K562 (cell line): ENCODE measurements around the gene DOK7. TPM values are rescaled to one million over a fixed set of nuclear protein-coding genes. Genes with fewer than 3 reads are reported as not detected.

Source experiments
- ATAC-seq: fragments of 200-7000 bp; cut with Tn5 transposase; 3 replicates; pipeline ENCODE4 v1.9.1; 2020; ENCODE audit warnings: moderate library complexity
- BruUV-seq: library from RNA; stranded (reverse); fragments of 400-500 nt; replicated peaks from 2 replicates; lab custom pipeline; 2021; lab: Mats Ljungman, UMichigan
- CTCF ChIA-PET: fragments of 300-600 bp; formaldehyde crosslinking; extraction: SDS; loops from one replicate; lab custom pipeline; 2021; ENCODE audit warnings: low intra/inter-chr PET ratio; lab: Yijun Ruan, JAX
- POLR2A ChIA-PET: fragments of 300-600, 350-650 bp; sonication (Branson Sonifier 250); formaldehyde crosslinking; extraction: SDS; loops from one replicate; lab custom pipeline; 2021; ENCODE audit warnings: antibody characterized with exemption, inconsistent platforms; lab: Yijun Ruan, JAX
- DNase-seq, 4 experiments: peaks; one replicate each; pipeline versions ENCODE4 v3.0.0 to v3.0.0-alpha.2; 2011 to 2018; ENCODE audit warnings: low spot score in 3 of 4, mixed read lengths in 3 of 4; ENCODE audit errors: extremely low read depth in 1 of 4
- FAIRE-seq: peaks from 2 replicates; lab custom pipeline; 2011; peaks lifted over from hg19 to GRCh38; lab: Jason Lieb, UNC
- H2AFZ ChIP-seq: 2 replicates; pipeline ENCODE4 v1.6.0; 2011; ENCODE audit warnings: low read depth, low read length, control low read depth, inconsistent platforms
- H3K27ac ChIP-seq: fragments of 200-600 bp; 3 replicates; pipeline ENCODE4 v1.8.0; 2011; ENCODE audit warnings: low read depth, mild to moderate bottlenecking, control low read depth, inconsistent platforms, low read length, moderate library complexity, mixed read lengths; ENCODE audit errors: extremely low read depth
- H3K27me3 ChIP-seq, 2 experiments: fragments of 300-600 bp in 1 of 2; 2 replicates in 1 of 2; 3 replicates in 1 of 2; pipeline versions ENCODE4 v1.6.0 to v1.8.0; 2011; ENCODE audit warnings: inconsistent platforms in 2 of 2, low read length in 2 of 2, mild to moderate bottlenecking in 1 of 2, mixed read lengths in 1 of 2, moderate library complexity in 1 of 2; ENCODE audit not compliant: control insufficient read depth in 2 of 2, insufficient read depth in 2 of 2
- H3K36me3 ChIP-seq: fragments of 300-600 bp; 3 replicates; pipeline ENCODE4 v1.8.0; 2011; ENCODE audit warnings: mild to moderate bottlenecking, low read length, inconsistent platforms; ENCODE audit not compliant: control insufficient read depth, insufficient read depth
- H3K4me1 ChIP-seq, 2 experiments: fragments of 200-600 bp in 1 of 2; replicated peaks in 1 of 2; 2 replicates in 1 of 2; 3 replicates in 1 of 2; pipeline versions ENCODE4 v1.5.1 to v1.8.0; 2011; ENCODE audit warnings: inconsistent platforms in 2 of 2, low read length in 2 of 2, mild to moderate bottlenecking in 1 of 2, mixed read lengths in 1 of 2, moderate library complexity in 1 of 2; ENCODE audit not compliant: control insufficient read depth in 2 of 2, insufficient read depth in 2 of 2
- H3K4me2 ChIP-seq: 2 replicates; pipeline ENCODE4 v1.6.1; 2011; ENCODE audit warnings: low read length, control low read depth, inconsistent platforms, mixed read lengths; ENCODE audit not compliant: insufficient read depth
- H3K4me3 ChIP-seq: fragments of 200-600 bp; sonication (generic), shearing (Covaris generic); 2 replicates; pipeline ENCODE4 v1.5.1; 2016; ENCODE audit warnings: control low read depth, inconsistent platforms
- H3K79me2 ChIP-seq: fragments of 200-600 bp; 3 replicates; pipeline ENCODE4 v1.8.0; 2011; ENCODE audit warnings: low read length, inconsistent platforms; ENCODE audit not compliant: control insufficient read depth, insufficient read depth
- H3K9ac ChIP-seq, 2 experiments: 2 replicates each; pipeline versions ENCODE4 v1.6.0 to v1.6.1; 2011; ENCODE audit warnings: low read depth in 2 of 2, low read length in 2 of 2, control low read depth in 1 of 2, inconsistent platforms in 1 of 2, mild to moderate bottlenecking in 1 of 2, mixed read lengths in 1 of 2; ENCODE audit not compliant: insufficient read depth in 1 of 2
- H3K9me1 ChIP-seq: one replicate; pipeline ENCODE4 v1.6.0; 2011; ENCODE audit warnings: inconsistent platforms, mild to moderate bottlenecking, low read length, moderate library complexity; ENCODE audit not compliant: control insufficient read depth, insufficient read depth
- H3K9me3 ChIP-seq: replicated peaks from 2 replicates; pipeline ENCODE4 v1.5.1; 2011; ENCODE audit warnings: low read depth, low read length, inconsistent platforms; ENCODE audit not compliant: control insufficient read depth, insufficient read depth
- H4K20me1 ChIP-seq: replicated peaks from 2 replicates; pipeline ENCODE4 v1.6.1; 2011; ENCODE audit warnings: low read length, inconsistent platforms, mixed read lengths; ENCODE audit not compliant: control insufficient read depth, insufficient read depth
- OTX1 ChIP-seq: fragments of 450-650 bp; formaldehyde crosslinking; IDR thresholded peaks from 2 replicates; pipeline ENCODE4 v1.4.0; 2022; ENCODE audit warnings: mild to moderate bottlenecking
- ZBTB33 ChIP-seq: sonication (generic); formaldehyde crosslinking; IDR thresholded peaks from 2 replicates; pipeline ENCODE4 v1.8.1; 2023; ENCODE audit warnings: mild to moderate bottlenecking, missing genetic modification reagents
- WGBS: fragments of 100-300 bp; shearing (Covaris generic); methylation state at CpG from one replicate; pipeline ENCODE4 v1.1.6; 2016; ENCODE audit warnings: low coverage, mixed read lengths; ENCODE audit not compliant: insufficient coverage; ENCODE audit errors: missing lambda C conversion rate; 5-methylcytosine and 5-hydroxymethylcytosine counted together
- in situ Hi-C: fragments of 300-500 bp; cut with MboI; formaldehyde crosslinking; loops from 4 replicates; pipeline ENCODE4 v1.15.0; 2018; ENCODE audit warnings: inconsistent platforms, mixed read lengths
- intact Hi-C: fragments of 100-400 bp; cut with micrococcal nuclease; formaldehyde crosslinking; loops from 2 replicates; pipeline ENCODE4 v1.14.2; 2022
- polyA plus RNA-seq, 8 experiments: library from polyadenylated mRNA; depleted of rRNA in 4 of 8; stranded (reverse) in 5 of 8; unstranded in 3 of 8; fragments of >200 nt; fragmentation: Nextera tagmentation in 2 of 8; fragmentation: Illumina TruSeq in 1 of 8; extraction: Ambion mirVana in 2 of 8; extraction: Trizol in 1 of 8; gene quantifications; 2 replicates each; pipeline versions ENCODE4 v1.2.1 to v1.2.3, GENCODE V29; 2011 to 2014; ENCODE audit warnings: inconsistent platforms in 1 of 8, missing spikeins in 1 of 8
- total RNA-seq, 7 experiments: library from RNA; depleted of rRNA in 6 of 7; stranded (reverse); fragments of >200 nt in 6 of 7; fragmentation: Illumina TruSeq in 2 of 7; extraction: Trizol in 2 of 7; gene quantifications; 2 replicates each; pipeline versions ENCODE4 v1.2.1 to v1.2.3, GENCODE V29; 2011 to 2021; ENCODE audit warnings: low replicate concordance in 1 of 7

Gene DOK7
- total and polyA plus RNA-seq, 9 of the 15 experiments (the other 6 are each of a cell fraction or from before 2014, with no cell fraction given): not detected

GRCh38 chr4:3417448-3417847 is 45.7 kb upstream of the DOK7 start:
- FAIRE-seq (no peak), DNase-seq (no peak), ATAC-seq (no peak)
- H3K4me1 ChIP-seq: peaks cover 0 to 25% of the 10 kb centered on the region in 2 experiments; a peak in 1 of 5 replicates
- no peaks in the 10 kb centered on the region for H3K9me3 ChIP-seq
- H3K4me2 ChIP-seq: no peak overlapping the region
- peaks cover 9 to 33% of the 10 kb centered on the region in 2 experiments for H3K27me3 ChIP-seq
- no TSS peak for BruUV-seq
- CTCF ChIA-PET: no interaction called here
- no peak overlapping the region for H3K4me3 ChIP-seq
- intact Hi-C loops: no loop called here
- in situ Hi-C loops: no loop called here
- H3K36me3 ChIP-seq: no peaks in the 10 kb centered on the region
- H3K9ac ChIP-seq: no peak overlapping the region
- no peaks in the 10 kb centered on the region for H3K9me1 ChIP-seq
- peaks cover 16% of the 10 kb centered on the region for H4K20me1 ChIP-seq
- TF ChIP-seq OTX1 (CRISPR knock-in tag) (no peak), ZBTB33 (CRISPR knock-in tag) (0 out of 2 replicates have a peak, but pooled peaks have one; percentile 35)
- H3K79me2 ChIP-seq: no peaks in the 10 kb centered on the region
- WGBS: 58% methylated on average over 18 of the region's 21 CpGs
- POLR2A ChIA-PET: interaction anchor here (0.6 to 0.8 kb wide), 3 partner anchors 12 to 1336 kb away, joined by 3 read pairs; no protein-coding TSS in a partner anchor
- no peak overlapping the region for H2AFZ ChIP-seq
- H3K27ac ChIP-seq: no peak overlapping the region
